Pons (tissue), 1 donor: Measurements from ENCODE around the gene TOP3B.
"Not testable (repeated sequence)": the region's sequence is repeated elsewhere in the genome, so short reads cannot be mapped to it uniquely, and the experiment has no call there.

Experiments
- DNase-seq: peaks from one replicate; pipeline ENCODE4 v3.0.0-alpha.2; 2016; ENCODE audit warnings: low spot score

The TOP3B gene

GRCh38 chr22:21945453-21946261 is 36.9 kb downstream of the TOP3B start:
- no peak for DNase-seq

- no peak for DNase-seq
These were observed 37.7 kb downstream of the TOP3B start for GRCh38 chr22:21944871-21945270.

- DNase-seq = no peak
These were observed 38.8 kb downstream of the TOP3B start for GRCh38 chr22:21943571-21944448.

- peak; percentile 53 for DNase-seq
These were observed 39.9 kb downstream of the TOP3B start for GRCh38 chr22:21942407-21943343.

DNA sequence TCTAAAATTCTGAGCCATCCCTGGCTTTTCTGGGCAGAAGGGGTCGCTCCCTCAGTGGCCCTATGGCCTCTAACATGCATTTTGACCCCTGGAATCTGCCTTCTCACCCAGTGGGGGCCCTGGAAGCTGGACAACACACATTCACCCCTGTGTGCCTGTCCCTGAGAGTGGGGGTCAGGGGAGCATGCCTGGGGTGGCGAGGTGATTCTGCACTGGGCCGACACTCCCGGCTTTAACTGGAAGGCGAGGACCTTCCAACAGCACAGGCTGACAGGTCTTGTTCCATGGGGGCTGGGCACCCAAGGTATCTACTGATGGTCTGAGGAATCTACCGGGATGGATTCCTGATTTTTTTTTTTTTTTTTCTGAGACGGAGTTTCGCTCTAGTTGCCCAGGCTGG is 40.7 kb downstream of the TOP3B start:
- DNase-seq = no peak

DNA sequence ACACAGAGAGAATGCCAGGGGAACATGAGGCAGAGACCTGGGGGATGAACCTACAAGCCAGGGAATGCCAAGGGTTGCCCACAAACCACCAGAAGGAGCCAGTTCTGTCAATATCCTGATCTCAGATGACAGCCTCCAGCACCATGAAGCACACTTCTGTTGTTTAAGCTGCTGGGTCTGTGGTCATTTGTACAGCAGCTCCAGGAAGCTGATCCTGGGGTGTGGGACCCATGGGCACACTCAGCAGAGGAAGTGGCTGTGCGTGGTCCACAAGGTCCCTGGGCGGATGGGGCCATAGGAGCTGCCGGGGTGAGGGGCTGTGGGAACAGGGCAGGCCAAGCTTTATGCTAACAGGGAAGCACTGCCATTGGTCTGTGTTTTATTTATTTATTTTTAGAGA is 42.1 kb downstream of the TOP3B start:
- DNase-seq = no peak

DNA sequence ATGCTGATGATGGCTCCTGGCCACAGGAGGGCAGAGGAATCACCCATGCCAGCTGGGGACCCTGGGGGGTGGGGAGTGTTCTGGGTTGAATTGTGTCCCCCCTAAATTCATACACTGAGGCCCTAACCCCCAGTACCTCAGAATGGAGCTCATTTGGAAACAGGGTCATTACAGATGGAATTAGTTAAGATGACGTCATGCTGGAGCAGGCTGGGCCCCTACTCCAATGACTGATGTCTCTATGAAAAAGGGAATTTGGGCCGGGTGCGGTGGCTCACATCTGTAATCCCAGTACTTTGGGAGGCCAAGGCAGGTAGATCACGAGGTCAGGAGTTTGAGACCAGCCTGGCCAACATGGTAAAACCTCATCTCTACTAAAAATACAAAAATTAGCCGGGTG is 42.7 kb downstream of the TOP3B start:
- not testable (repeated sequence) for DNase-seq

DNA sequence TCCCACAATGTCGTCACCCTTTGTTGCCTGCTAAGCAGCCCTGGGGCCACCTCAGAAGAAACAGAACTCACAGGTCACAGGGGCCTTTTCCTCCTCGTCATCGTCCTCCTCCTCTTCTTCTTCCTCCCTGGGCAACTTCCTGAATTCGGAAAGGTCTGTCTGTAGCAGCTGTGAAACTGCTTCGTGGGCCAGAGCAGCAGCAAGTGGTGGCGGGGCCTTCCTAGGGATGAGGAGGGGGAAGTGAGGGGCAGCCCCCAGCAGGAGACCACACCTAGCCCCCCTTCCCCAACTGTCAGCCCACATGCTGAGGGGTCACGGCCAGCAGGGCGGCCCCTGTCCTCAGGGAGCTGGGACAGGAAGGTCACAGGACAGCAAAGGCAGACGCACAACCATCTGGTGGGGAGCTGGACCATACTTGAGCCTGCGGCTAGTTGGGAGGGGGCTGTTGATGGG is 43.1 kb downstream of the TOP3B start:
- peak; percentile 40 for DNase-seq

DNA sequence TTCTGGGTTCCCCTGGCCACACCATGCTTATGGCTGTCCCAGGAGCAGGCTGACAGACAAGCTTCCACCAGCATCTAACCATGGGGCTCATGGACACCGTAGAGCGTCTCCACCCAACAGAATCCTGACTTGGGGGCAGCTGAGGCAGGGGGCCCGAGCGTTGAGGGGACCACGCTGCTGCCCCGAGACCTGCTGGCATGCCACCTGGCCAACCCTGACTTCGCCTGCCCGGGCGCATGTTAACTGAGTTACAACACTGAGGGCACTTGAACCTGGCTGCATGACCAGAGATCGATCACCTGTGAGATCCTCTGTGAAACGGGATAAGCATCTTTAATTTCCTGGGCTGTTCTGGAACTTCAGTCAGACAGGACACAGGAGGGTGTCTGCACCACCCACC is 43.7 kb downstream of the TOP3B start:
- no peak for DNase-seq

- peak; percentile 96 for DNase-seq
These were observed 44.3 kb downstream of the TOP3B start for GRCh38 chr22:21938071-21938822.

DNA sequence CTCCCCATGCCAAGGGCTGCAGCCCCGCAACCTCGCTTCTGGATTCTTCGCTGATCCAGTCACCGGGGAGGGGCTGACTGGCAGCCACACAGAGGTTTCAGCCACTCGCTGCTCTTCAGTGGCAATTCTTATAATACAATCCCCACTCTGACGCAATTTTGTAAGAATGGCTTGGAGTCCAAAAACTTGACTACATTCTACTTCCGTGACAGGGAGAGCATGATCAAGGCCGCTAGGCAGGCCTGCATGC is 44.8 kb downstream of the TOP3B start:
- no peak for DNase-seq

- peak; percentile 74 for DNase-seq
These were observed 45.4 kb downstream of the TOP3B start for GRCh38 chr22:21937041-21937820.

- DNase-seq = peak; percentile 77
These were observed 46.3 kb downstream of the TOP3B start for GRCh38 chr22:21936151-21936775.

DNA sequence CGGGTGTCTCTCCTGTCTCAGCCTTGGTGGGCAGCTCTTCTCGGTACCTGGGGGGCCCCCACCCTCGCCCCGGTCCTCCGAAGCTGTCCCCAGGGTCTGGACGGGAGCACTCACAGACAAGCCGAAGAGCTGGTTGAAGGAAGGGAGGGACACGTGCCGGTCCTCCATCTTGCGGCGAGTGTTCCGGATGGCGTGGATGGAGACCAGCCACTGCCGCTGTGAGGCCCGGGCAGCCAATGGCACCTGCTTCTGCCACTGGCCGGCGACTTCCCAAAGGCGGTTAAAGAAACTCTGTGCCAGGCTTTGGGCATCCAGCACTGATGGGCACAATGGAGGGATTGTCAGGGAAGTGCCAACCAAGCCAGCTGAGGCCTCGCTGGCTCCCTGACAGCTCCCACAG is 48.7 kb downstream of the TOP3B start:
- DNase-seq = peak; percentile 86

- DNase-seq = no peak
These were observed 49.2 kb downstream of the TOP3B start for GRCh38 chr22:21933413-21933812.

- no peak for DNase-seq
These were observed 50.2 kb downstream of the TOP3B start for GRCh38 chr22:21932347-21932746.

DNA sequence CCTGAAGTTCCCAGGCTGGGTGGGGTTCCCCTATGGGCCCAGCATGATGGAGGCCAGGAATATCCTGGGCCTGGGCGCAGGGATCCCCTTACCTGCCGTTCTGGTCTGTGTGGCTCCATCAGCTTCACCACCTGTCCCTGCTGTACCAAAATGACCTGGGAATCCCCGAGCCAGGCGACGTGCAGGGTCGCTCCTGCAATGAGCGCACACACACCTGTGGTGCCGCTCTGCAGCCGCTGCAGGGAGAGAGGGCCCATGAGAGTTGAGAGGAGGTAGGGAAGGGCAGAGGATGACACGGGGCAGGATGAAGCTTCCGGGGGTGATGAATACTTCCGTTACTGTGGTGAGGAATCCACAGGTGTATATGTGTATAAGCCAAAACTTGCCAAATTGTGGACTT is 51.5 kb downstream of the TOP3B start:
- no peak for DNase-seq

DNA sequence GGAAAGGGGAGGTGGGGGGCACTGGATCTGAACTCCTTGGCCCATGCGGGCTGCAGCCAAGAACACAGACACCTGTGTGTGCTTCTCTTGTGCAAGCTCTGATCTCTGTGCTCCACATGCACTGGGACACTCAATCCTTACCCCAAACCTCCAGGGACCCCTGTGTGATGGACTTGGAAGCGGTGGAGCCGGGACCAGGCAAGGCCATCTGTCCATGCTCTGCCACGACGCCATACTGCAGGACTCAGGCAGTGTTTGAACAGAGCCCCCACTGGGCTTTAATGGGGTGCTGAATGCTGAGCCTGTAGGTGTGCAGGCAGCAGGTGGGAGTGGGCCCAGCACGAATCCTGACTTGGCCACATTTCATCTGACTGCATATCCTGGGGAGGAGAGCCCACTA is 53.3 kb downstream of the TOP3B start:
- no peak for DNase-seq

DNA sequence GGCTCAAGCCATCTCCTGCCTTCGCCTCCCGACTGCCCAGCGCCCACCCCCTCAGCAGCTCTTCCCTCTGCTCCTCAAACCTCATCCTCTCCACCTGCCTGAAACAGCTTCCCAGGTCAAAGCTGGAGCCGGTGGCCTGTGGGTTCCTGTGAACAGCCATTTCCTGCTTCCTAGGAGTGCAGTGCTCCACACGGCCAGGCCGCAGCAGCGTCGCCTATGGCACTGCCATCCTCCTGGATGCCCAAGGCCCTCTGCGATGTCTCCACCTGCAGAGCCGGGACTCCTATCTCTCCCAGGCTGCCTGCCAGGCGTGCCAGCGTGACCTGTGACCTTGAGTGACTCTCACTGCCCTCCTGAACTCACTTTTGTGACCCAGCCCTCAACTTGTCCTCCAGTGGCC is 54.5 kb downstream of the TOP3B start:
- DNase-seq = no peak

DNA sequence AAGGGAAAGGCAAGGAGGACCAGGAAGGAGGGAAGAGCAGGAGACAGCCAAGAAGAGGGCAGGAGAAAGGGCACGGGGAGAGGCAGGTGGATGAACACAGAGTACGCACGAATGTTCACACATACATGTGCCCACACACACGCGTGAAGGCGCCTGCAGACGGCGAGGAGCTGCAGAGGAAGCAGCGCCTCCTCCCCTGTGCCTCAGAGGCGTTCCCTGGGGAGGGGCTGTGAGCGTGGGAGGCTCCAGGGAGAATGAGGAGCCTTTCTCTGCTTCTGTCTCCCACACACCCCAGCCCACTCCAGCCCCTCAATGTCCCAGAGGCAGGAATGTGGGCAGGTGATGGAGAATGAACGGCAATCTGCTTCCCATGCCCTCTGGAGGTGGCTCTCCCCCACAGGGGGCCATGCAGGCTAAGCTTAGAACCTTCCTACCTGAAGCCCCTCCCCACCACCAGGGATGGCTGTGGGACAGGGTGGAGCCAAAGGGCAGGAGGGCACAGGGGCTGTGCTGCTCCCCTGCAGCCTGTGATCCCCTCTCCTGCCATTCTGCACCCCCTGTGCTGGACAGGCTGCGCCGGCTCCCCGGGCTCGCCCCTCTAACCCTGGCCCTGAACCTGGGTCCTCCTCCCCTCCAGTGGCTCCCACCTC is 55.3 kb downstream of the TOP3B start:
- no peak for DNase-seq
